Germinal center (tissue), 1 donor: ENCODE measurements around the gene ZNF2.
"Not testable (repeated sequence)": the region's sequence is repeated elsewhere in the genome, so short reads cannot be mapped to it uniquely, and the experiment has no call there.

ENCODE experiments used
- DNase-seq: peaks from one replicate; pipeline ENCODE4 v3.0.0; 2012; ENCODE audit warnings: mixed read lengths, low spot score

The ZNF2 gene

GRCh38 chr2:95165371-95166064, at the start of gene ZNF2:
Gene ZNF2, plus strand, starts transcription at chr2:95165809. Its CDS starts 10,418 bp downstream, at chr2:95176227.
- peak; percentile 97 for DNase-seq

- DNase-seq: no peak
Observed at GRCh38 chr2:95121093-95121406, 44.6 kb upstream of the ZNF2 start.

- peak; percentile 92 for DNase-seq
Observed at GRCh38 chr2:95121407-95122196, 44.0 kb upstream of the ZNF2 start, which contains the start of gene MRPS5. Gene MRPS5, minus strand, starts transcription at chr2:95121808. Its CDS starts 17 bp downstream, at chr2:95121791.

- DNase-seq: peak; percentile 5
Observed at GRCh38 chr2:95122197-95122551, 43.4 kb upstream of the ZNF2 start.

- DNase-seq: no peak
Observed at GRCh38 chr2:95138702-95139101, 26.9 kb upstream of the ZNF2 start.

- no peak for DNase-seq
Observed at GRCh38 chr2:95143838-95144237, 21.8 kb upstream of the ZNF2 start.

GRCh38 chr2:95149397-95149984, 16.1 kb upstream of the ZNF2 start:
- DNase-seq: no peak

GRCh38 chr2:95158441-95158840, 7.2 kb upstream of the ZNF2 start:
- no peak for DNase-seq

GRCh38 chr2:95158891-95159619, 6.6 kb upstream of the ZNF2 start:
- peak; percentile 39 for DNase-seq

- peak; percentile 82 for DNase-seq
Observed at GRCh38 chr2:95159690-95160449, 5.7 kb upstream of the ZNF2 start, which contains the start of gene ZNF514. Gene ZNF514, minus strand, starts transcription at chr2:95159848. Its CDS starts 6,595 bp downstream, at chr2:95153253.

- DNase-seq: no peak
Observed at GRCh38 chr2:95165030-95165370, 609 bp upstream of the ZNF2 start.

- no peak for DNase-seq
Observed at GRCh38 chr2:95166065-95166763, 605 bp downstream of the ZNF2 start.

GRCh38 chr2:95171902-95172301, 6.3 kb downstream of the ZNF2 start:
- no peak for DNase-seq

- no peak for DNase-seq
Observed at GRCh38 chr2:95174031-95174542, 8.5 kb downstream of the ZNF2 start.

GRCh38 chr2:95179451-95179850, 13.8 kb downstream of the ZNF2 start:
- no peak for DNase-seq

- DNase-seq: no peak
Observed at GRCh38 chr2:95181774-95182173, 16.2 kb downstream of the ZNF2 start.

GRCh38 chr2:95185197-95185596, 19.6 kb downstream of the ZNF2 start:
- no peak for DNase-seq

GRCh38 chr2:95185973-95186372, 20.4 kb downstream of the ZNF2 start:
- DNase-seq: no peak

- not testable (repeated sequence) for DNase-seq
Observed at GRCh38 chr2:95192956-95193355, 27.3 kb downstream of the ZNF2 start.

GRCh38 chr2:95203911-95204310, 38.3 kb downstream of the ZNF2 start:
- DNase-seq: no peak

- no peak for DNase-seq
Observed at GRCh38 chr2:95204396-95204795, 38.8 kb downstream of the ZNF2 start.
